NCI-H510A (cell line): ENCODE data around the gene NAALADL2.

Experiments
- DNase-seq: peaks from one replicate; lab custom pipeline; 2025; lab: John Stamatoyannopoulos, UW

The NAALADL2 gene

GRCh38 chr3:175668300-175668699 lies 809.2 kb downstream of the NAALADL2 start:
- DNase-seq = no peak

GRCh38 chr3:175670557-175670956 lies 811.4 kb downstream of the NAALADL2 start:
- no peak for DNase-seq

GRCh38 chr3:175672119-175672689 lies 813.1 kb downstream of the NAALADL2 start:
- DNase-seq = no peak

GRCh38 chr3:175679568-175679967 lies 820.4 kb downstream of the NAALADL2 start:
- no peak for DNase-seq

GRCh38 chr3:175692256-175692655 lies 833.1 kb downstream of the NAALADL2 start:
- DNase-seq = no peak

- no peak for DNase-seq
These were observed 836.1 kb downstream of the NAALADL2 start for GRCh38 chr3:175695251-175695650.

- DNase-seq = no peak
These were observed 843.8 kb downstream of the NAALADL2 start for GRCh38 chr3:175702956-175703355.

- no peak for DNase-seq
These were observed 845.4 kb downstream of the NAALADL2 start for GRCh38 chr3:175704366-175705055.

GRCh38 chr3:175713268-175713667 lies 854.1 kb downstream of the NAALADL2 start:
- DNase-seq = no peak

- no peak for DNase-seq
These were observed 857.3 kb downstream of the NAALADL2 start for GRCh38 chr3:175716446-175716845.

- DNase-seq = no peak
These were observed 867.1 kb downstream of the NAALADL2 start for GRCh38 chr3:175726228-175726627.

GRCh38 chr3:175728566-175728965 lies 869.4 kb downstream of the NAALADL2 start:
- no peak for DNase-seq

- no peak for DNase-seq
These were observed 870.3 kb downstream of the NAALADL2 start for GRCh38 chr3:175729466-175729865.

GRCh38 chr3:175731543-175731942 lies 872.4 kb downstream of the NAALADL2 start:
- DNase-seq = no peak

GRCh38 chr3:175732017-175732416 lies 872.9 kb downstream of the NAALADL2 start:
- DNase-seq = no peak

GRCh38 chr3:175735866-175736265 lies 876.7 kb downstream of the NAALADL2 start:
- no peak for DNase-seq

GRCh38 chr3:175737646-175738572 lies 878.8 kb downstream of the NAALADL2 start:
- DNase-seq = no peak

- no peak for DNase-seq
These were observed 882.8 kb downstream of the NAALADL2 start for GRCh38 chr3:175741951-175742350.

GRCh38 chr3:175743733-175744400 lies 884.7 kb downstream of the NAALADL2 start:
- no peak for DNase-seq

GRCh38 chr3:175746308-175746707 lies 887.2 kb downstream of the NAALADL2 start:
- no peak for DNase-seq

GRCh38 chr3:175748087-175748730 lies 889.1 kb downstream of the NAALADL2 start:
- DNase-seq = no peak

GRCh38 chr3:175749981-175750380 lies 890.8 kb downstream of the NAALADL2 start:
- DNase-seq = no peak
